COLO668 (cell line): Measurements from ENCODE around the gene CNOT6.
A peak's percentile ranks its signal among the peaks of the same experiment; 100 is the strongest.
"Not testable (repeated sequence)": the region's sequence is repeated elsewhere in the genome, so short reads cannot be mapped to it uniquely, and the experiment has no call there.

Experiments used
- DNase-seq: peaks from one replicate; lab custom pipeline; 2025; ENCODE audit not compliant: unreplicated experiment; lab: John Stamatoyannopoulos, UW

CNOT6 gene

GRCh38 chr5:180470966-180471582 is 23.1 kb upstream of the CNOT6 start:
- DNase-seq = peak; percentile 18

- DNase-seq = no peak
These were observed 22.3 kb upstream of the CNOT6 start for GRCh38 chr5:180471866-180472265.

- DNase-seq = no peak
These were observed 21.9 kb upstream of the CNOT6 start for GRCh38 chr5:180472269-180472668.

DNA sequence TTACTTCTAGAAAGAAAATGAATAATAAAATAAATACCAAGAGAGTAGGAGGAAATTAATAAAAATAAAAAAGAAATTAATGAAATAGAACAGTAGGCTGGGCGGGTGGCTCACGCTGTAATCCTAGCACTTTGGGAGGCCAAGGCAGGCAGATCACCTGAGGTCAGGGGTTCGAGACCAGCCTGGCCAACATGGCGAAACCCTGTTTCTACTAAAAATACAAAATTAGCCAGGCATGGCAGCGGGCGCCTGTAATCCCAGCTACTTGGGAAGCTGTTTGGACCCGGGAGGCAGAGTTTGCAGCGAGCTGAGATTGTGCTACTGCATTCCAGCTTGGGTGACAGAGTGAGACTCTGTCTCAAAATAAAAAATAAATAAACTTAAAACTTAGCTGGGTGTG is 20.8 kb upstream of the CNOT6 start:
- DNase-seq = not testable (repeated sequence)

DNA sequence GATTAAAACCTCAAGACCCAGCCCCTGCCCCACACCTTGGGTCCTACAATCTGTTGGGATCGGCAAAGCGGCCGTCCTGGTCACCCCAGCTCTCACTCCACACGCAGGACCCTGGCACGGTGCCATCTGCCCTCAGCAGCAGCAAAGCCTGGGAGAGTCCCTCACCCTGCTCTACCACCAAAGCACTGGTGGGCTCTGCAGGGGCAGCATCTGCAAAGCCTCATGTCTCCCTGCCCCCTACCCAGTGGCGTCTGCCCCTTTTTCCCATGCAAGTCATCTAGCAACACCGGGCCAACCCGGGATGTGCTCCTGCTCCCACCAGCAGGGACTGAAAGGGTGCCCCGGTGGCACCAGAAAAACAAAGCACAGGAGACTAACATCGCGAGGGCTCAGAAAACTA is 19.6 kb upstream of the CNOT6 start:
- DNase-seq = no peak

DNA sequence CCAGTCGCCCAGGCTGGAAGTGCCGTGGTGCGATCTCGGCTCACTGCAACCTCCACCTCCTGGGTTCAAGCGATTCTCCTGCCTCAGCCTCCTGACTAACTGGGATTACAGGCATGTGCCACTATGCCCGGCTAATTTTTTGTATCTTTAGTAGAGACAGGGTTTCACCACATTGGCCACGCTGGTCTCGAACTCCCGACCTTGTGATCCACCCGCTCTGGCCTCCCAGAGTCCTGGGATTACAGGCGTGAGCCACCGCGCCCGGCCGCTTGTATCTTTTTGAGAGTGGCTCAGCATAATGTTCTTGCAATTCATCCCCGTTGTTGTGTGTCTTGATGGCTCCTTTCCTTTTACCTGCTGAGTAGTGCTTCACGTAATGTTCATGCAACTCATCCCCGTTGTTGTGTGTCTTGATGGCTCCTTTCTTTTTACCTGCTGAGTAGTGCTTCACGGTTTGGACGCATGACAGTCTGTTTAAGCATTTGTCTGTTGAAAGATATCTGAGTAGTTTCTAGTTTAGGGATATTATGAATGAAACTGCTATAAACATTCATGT is 18.1 kb upstream of the CNOT6 start:
- DNase-seq = not testable (repeated sequence)

GRCh38 chr5:180484813-180485212 is 9.4 kb upstream of the CNOT6 start:
- no peak for DNase-seq

DNA sequence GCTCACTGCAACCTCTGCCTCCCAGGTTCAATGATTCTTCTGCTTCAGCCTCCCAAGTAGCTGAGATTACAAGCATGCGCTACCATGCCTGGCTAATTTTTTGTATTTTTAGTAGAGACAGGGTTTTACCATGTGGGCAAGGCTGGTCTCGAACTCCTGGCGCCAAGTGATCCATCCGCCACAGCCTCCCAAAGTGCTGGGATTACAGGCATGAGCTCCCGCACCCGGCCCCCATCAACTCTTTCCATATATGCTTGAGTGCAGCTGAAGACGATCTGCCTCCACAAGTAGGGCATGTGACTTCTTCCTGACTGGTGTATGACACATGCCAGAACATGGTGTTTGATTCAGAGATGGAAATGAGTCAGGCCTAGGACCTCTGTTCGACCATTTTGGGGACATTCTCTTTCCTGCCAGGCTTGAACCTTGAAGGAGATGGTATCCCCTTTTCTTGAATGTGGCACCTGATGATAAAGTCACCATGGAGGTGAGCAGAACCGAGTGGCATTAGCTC is 7.5 kb upstream of the CNOT6 start:
- DNase-seq = no peak

DNA sequence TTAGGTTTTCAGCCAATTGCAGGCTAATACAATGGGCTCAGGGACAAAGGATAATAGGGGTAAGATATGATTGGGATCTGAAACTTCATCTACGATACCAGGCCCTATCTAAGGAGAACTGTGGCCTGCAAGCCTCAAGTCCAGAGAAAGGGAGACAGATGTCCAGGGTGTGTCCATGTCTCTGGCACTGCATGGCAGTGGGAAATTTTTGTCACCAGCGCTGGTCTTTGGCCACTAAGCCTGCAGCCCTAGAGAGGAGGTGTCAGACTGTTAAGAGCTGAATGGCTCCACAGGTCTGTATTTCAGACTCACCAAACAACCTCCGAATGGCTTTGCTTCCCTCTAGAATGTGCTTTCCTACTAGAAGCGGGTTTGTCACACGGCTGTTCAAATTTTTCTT is 6.6 kb upstream of the CNOT6 start:
- DNase-seq = no peak

- no peak for DNase-seq
These were observed 2.7 kb upstream of the CNOT6 start for GRCh38 chr5:180491496-180491895.

DNA sequence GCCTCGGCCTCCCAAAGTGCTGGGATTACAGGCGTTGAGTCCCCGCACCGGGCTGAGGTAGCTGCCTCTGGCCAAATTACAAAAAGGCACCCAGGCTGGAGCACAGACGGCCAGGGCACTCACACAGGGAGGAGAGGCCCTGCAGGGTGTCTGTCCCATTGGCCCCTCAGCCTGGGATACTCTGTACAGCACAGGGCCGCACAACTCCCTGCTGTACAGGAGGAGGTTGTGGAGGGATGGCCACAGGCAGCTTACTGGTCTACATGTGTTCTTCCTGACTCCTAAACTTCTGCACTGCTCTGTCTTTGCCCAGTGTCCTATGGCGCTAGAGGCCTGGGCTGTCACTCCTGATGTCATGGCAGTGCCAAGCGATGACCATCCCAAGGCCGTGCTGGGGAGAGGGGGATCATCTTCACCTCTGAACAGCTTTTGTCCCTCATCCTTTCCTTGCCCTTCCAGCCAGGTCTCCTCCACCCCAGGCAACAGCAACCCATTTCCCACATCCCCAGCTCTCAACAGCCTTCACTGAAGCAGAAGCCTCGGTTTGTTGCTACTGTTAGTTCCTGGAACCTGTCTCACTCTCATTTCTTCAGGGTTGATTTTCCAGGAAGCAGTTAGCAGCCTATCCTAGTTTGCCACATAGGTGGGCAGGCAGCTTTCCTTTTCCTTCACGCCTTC is 1.8 kb upstream of the CNOT6 start:
- no peak for DNase-seq

- peak; percentile 32 for DNase-seq
These were observed 467 bp downstream of the CNOT6 start for GRCh38 chr5:180494510-180495181.

DNA sequence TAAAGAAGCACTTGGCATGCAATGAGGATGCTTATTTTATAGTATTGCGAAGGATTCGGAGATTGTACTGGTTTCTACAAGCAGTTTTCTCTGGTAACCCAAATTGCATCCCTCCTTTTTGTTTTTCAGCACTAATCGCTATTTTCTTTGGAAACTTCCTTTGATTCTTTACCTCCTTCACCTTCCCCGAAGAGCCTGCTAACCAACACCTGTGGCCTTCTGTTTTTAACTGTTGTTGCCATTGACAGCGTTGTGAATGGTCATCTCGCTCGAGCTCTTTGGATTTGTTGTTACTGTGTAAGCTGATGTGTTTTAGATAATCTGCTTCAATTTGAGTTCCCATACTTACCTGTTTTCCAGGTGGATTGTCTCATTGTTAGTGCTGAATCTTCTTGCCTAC is 1.1 kb downstream of the CNOT6 start:
- DNase-seq = no peak

- no peak for DNase-seq
These were observed 2.0 kb downstream of the CNOT6 start for GRCh38 chr5:180495991-180496741.

DNA sequence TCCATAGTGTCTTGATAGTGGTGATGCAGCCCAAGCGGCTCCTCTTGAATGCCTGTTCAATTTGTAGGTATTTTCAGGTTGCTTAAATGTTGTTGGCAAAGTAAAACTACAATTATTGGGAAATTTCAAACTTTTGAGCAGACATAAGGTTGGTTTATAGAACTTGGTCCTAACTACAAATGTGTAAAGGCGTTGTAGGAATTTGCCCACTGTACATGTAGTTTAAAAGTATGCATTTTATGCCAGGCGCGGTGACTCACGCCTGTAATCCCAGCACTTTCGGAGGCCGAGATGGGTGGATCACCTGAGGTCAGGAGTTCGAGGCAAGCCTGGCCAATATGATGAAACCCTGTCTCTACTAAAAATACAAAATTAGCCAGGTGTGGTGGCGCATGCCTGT is 2.6 kb downstream of the CNOT6 start:
- DNase-seq = not testable (repeated sequence)

- DNase-seq = not testable (repeated sequence)
These were observed 3.7 kb downstream of the CNOT6 start for GRCh38 chr5:180497865-180498264.

DNA sequence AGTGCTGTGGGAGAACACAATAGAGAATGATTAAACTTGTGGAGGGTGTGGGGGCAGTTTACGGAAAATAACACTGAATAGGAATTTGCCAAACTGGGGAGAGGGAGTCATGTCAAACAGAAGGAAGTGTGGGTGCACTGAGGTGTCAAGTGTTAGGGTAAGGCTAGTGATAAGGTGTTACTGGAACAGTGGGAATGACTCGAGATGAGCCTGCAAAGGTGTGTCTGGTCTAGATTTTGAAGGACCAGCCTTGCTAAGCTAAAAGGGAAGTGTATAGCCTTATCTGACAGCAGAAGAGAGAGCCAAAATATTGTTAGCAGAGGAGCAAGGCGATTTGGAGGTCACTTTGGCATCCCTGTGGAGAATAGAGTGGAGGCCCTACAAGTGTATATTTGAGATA is 4.2 kb downstream of the CNOT6 start:
- no peak for DNase-seq

- no peak for DNase-seq
These were observed 5.5 kb downstream of the CNOT6 start for GRCh38 chr5:180499684-180500083.

DNA sequence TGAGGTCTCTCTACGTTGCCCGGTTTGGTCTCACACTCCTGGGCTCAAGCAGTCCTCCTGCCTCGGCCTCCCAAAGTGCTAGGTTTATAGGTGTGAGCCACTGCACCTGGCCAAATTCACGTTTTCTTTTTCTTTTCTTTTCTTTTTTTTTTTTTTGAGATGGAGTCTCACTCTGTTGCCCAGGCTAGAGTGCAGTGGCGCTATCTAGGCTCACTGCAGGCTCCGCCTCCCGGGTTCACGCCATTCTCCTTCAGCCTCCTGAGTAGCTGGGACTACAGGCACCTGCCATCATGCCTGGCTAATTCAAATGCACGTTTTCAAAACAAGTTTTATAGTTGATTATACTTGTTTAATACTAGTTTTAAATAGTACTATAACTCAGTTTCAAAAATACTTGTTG is 6.1 kb downstream of the CNOT6 start:
- not testable (repeated sequence) for DNase-seq

DNA sequence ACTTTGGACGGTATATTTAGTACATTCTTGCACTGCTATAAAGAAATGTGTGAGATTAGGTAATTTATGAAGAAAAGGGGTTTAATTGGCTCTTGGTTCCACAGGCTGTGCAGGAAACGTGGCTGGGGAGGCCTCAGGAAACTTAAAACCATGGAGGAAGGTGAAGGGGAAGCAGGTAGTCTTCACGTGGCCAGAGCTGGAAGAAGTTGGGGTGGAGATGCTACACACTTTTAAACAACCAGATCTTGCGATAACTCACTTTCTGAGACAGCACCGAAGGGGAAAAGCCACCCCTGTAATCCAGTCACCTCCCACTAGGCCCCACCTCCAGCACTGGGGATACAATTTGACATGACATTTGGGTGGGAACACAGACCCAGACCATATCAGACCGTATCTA is 13.5 kb downstream of the CNOT6 start:
- DNase-seq = no peak

- no peak for DNase-seq
These were observed 21.1 kb downstream of the CNOT6 start for GRCh38 chr5:180515294-180515693.
